Left hindlimb (tissue), 1 donor: ENCODE data around the gene ANKRD22.
A peak's percentile ranks its signal among the peaks of the same experiment; 100 is the strongest.

Experiments used
- DNase-seq: peaks from one replicate; pipeline ENCODE4 v3.0.0-alpha.2; 2018

Gene ANKRD22

DNA sequence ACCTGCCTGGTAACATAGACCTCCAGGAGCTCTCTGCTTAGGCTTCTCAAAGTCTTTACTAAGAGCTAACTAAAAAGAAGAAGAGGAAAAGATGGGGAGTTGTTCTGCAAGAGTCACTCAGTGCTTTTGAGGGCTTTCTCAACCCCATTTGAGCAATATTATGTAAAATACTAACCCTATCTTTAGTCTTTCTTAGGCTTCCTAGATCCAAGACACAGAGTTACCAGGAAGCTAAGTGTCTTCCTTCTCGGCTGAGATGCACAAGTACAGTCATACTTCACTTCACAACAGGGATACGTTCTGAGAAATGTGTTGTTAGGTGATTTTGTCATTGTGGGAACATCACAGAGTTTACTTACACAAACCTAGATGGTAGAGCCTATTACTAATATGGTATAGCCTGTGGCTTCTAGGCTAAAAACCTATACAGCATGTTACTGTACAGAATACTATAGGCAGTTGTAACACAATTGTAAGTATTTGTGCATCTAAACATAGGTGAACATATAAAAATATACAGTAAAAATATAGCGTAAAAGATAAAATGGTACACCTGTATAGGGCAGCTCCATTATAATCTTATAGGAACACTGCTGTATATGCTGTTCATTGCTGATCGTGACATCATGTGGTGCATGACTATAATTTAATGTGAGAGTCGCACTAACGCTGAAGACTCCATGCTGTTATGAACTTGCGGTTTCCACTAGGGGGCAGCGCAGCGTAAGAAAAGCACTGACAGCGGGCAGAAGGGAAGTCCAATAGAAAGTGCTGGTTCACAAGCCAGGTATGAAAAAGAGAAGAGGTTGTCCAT lies 16.3 kb downstream of the ANKRD22 start:
- DNase-seq = peak; percentile 83

DNA sequence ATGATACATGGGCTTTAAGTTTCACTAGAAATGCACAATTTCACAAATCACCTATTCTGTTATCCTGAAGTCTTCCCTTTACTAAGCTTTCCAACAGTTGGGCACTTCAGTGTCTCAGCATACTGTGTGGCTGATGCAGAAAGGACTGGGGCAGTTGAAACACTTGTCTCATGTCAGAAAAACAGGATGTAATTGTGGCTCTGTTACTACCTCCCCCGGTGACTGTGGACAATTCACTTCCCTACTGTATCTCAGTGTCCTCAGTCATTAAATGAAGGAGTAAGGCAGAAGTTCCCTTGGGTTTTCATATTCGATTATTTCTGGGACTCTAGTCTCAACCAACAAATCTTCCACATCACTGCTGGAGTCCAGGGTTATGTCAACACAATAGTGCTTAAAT lies 17.9 kb downstream of the ANKRD22 start:
- no peak for DNase-seq

DNA sequence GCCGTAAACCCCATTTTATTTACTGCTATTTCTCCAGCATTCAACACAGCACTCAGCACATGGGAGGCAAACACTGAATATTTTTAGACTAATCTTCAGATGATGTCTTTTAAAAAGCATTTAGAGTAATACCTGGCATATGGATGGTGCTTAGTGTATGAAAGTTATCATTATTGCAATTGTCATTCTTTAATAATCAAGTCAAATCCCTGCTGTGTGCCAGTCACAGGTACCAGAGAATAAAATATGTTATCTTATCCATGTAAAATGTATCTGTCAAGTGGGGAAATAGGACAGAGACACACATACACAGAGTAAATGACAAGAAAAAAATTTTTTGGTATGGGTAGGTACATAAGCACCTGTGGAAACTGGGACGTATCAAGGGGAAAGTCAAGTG lies 18.5 kb downstream of the ANKRD22 start:
- no peak for DNase-seq

DNA sequence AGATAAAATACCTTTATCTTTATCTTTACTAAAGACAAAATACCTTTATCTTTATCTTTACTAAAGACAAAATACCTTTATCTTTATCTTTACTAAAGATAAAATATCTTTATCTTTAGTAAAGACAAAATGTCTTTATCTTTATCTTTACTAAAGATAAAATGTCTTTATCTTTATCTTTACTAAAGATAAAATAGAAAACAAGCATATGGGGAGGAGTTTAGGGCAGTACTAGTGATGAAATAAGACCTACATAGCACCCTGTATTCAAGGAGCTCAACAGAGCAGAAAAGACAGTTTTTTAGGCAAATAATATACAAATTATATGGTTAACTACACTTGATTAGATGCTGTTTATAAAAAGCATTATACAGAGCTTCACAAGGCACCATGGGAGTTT lies 19.3 kb downstream of the ANKRD22 start:
- DNase-seq = no peak

DNA sequence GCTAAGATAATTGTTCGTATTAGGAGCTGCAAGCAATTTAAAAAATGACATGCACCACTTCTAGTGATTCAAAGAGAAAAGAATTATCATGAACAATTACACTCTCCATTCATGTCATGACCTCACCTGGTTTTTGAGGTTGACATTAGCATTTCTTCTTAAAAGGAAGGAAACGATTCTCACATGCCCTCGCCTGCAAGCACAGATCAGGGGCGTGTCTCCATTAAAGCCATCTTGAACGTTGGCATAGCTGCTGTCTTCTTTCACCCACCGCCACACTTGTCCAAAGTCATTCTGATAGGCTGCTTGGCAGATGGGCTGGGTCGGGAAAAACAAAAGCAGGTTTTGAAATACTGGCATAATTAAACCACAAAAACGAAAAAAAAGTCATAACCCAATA lies 19.9 kb downstream of the ANKRD22 start:
- DNase-seq = no peak

DNA sequence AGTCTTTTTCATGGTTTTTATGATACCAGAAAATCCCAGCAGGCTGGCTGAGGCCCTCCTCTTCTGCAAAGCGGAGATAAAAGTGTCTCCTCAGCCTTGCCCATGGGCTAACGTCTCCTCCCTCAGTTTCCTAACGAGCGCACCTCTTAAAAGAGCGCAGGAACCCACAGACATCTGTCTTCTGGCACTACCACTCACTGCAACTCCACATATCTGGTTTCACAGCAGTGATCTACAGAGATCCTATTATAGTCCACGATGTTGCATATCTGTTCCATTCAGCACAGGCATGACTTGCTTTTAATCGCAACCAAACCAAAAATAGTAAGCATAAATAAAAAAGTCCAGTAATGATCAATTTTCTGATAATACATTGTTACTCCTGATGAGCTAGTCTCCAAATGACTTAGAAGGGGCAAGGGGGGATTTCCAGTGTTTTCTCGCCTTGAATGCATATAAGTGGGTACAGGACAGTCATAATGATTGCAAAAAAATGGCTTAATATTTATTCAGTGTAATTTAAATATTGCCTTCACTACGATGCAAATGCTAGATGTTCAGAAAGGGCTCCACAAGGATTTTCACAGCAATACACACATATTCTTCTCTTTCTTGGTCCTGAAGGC lies 20.9 kb downstream of the ANKRD22 start:
- no peak for DNase-seq

DNA sequence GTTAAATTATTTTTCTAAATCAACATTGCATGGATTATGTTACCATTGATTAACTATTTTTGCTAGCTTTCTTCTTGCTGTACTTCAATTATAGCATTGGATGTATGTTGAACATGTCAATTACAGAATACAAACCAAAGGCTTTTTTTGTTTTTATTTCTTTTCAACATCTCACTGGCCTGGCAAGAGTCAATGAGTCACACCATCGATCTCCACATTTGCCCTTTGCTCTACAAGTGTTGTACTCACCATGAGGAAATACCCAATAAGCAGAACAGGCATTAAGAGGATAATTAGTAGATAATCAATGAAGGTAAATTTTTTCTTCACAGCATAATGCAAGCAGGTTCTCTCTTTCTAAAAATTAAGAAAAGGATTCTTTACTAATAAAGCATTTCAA lies 23.3 kb downstream of the ANKRD22 start:
- no peak for DNase-seq

DNA sequence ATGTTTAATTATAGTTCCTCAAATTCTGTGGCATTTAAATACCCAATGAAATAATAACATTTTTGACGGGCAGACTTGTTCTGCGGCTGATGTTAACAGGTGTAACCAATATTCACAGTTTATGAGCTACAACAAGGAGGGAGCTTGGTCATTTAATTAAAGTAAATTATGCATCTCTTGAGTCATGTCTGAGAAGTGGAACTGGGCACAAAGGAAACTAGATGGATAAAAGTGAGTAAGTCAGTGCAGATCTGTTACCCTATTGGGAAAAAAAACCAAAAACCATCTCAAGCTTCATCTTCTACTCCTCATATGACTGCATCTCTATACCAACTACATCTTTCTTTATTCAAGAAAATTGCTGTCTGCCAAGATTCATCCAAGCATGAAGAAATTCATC lies 24.0 kb downstream of the ANKRD22 start:
- DNase-seq = no peak

DNA sequence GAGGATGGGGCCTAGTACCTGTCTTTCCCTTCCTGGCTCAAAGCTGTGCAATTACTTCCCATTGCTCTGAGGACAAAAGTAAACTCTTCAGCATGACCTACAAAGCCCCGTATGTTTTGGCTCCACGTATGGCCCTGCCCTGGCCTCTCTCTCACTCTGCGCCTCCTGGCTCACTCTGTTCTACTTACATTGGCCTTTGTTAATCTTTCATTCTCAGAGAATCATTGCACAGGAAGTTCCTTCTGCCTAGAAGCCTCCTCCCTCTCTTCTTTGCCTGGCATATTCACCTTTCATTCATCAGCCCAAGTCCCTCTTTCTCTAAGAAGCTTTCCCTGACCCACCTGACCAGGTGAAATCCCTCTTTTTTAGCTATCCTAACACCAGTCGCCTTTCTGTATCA lies 25.3 kb downstream of the ANKRD22 start:
- DNase-seq = no peak

DNA sequence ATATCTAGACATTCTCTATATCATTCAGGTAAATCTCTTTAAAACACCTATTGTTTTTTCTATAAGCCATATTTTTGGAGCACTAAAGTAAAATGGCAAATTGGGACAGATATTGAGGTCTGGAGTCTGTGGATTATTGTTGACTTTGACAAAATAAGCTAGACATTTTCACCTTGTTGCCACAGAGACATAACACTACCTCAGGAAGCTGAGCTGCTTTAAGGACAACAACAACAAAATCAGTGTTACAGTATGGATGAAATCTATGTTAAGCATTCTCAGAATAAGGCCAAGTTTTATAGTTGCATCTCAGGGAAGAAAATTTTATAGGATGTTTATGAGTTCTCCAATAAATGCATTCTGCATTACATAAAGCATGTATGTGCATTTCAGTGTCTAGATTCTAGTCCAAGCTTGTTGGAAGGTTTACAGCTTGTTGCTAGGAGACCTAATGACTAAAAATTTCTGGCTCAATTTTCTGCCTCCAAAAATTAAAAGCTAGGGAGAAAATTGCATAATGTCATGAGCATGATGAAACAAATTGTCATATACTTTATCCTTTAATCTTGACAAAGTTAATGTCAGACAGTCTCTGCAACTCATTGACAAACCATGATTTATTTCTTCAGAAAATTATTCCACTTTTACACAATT lies 30.8 kb downstream of the ANKRD22 start:
- no peak for DNase-seq

DNA sequence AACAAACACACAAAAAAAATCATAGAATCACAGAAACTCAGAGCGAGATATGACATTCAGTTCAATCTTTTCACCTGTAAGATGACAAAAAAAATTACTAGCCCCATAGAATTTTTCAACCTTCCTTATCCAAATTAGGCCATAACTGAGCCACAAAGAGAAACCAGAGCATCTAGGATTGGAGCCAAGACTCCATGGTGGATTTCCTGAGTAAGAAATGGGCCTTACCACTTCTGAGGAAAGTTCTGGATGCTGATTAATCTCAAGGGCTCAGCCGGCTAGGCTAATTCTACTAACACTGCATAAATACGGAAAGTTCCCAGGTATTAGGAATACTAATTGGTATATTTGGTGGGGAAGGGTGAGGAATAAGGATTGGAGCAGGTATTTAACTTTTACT lies 32.4 kb downstream of the ANKRD22 start:
- DNase-seq = no peak

DNA sequence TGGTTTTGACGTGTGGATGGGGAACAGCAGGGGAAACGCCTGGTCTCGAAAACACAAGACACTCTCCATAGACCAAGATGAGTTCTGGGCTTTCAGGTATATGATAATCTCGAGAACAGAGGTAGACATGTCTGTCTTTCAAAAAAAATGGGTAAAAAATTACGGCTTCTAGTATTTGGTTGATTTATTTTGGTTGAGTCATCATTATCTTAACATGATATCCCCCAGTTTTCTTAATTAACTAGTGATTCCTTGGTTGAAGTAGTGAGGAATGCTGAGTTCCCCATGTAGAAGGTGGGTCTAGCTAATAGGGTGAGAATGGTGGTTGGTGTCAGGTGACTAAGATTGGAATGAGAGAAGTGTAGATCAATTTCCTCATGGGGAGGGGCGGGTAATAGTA lies 38.4 kb downstream of the ANKRD22 start:
- no peak for DNase-seq

DNA sequence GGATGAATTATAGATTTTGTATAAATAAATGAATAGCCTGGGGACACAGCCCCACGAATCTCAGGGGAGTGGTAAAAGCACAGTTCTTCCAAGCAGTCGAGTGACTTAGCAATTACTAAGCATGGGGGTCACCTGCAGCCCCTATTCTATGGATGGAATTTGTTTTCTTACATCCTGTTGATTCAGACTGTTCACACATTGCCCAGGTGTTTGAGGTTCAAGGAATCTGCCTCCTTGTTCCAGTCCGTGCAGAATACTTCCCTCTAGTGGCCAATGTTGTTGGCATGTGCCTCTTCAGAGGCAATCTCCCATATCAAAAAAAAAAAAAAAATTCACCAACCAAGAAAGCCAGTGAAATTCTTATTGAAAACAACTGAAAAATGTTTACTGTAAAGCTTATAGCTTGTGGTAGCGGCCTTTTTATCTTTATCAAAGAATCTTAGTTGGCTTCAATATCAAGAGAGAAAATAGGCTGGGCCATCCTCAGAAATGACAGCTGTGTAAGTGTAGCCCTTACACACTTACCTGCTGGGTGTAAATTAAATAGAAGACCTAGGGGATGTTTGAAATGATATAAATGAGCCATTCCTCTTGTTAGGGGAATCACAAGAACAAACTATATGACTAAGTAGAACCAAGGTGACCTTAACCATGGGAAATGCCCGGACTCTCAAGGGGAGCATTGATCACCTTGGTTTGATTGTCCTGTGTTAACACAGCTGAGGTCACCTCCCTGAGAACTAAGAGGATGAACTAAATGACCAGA lies 41.3 kb downstream of the ANKRD22 start:
- no peak for DNase-seq

DNA sequence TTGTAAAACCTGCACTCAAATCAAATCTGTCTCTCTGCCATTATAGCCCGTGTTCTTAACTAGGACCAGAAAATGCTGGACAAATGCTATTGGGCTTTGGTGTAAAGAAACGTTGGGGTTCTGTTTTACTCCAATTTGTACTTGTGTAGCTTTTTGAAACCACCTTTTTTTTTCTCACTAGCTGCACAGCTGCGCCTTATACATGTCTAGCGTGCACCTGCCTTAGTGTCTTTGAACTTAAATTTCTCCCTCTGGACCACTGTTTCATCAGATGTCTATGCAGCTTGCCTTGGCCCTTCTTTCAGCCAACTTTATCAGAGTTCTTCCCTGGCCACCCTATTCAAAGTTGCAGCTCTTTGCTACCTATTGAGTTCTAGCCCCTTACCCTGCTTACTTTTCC lies 42.0 kb downstream of the ANKRD22 start:
- DNase-seq = no peak

DNA sequence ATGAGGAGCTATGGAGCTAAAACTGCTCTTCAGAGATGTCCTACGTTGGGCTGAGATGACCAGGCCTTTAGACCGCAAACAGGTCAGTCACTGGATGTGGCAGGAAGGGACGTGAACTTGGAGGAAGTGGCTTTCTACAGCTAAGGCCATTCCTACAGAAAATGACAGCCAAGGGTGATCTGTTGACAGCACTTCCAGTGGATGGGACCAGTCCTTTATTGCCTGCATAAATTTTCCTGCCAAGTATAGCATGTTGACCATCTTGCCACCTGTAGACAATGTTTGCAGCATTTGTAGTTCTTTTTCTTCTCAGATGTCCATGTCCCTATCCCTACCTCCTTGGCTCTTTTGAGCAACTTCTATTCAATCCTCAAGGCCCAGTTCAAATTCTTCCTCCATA lies 45.7 kb downstream of the ANKRD22 start:
- DNase-seq = no peak

DNA sequence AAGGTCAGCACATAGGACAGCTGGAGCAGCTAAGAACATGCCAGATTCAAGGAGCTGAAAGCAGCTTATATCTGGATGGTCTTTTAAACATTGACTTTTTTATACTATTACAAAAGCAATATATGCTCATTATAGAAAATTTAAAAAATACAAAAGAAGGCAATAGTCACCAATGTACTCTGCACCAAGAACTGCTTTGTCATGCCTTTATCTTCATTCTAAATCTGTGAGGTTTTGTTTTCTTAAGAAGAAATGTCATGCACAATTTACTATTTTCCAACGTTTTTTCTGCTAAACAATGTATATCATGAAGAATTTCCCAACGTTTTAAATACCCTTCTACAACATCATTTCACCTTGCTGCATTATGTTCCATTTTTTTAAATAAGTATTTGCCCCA lies 46.3 kb downstream of the ANKRD22 start:
- DNase-seq = no peak

DNA sequence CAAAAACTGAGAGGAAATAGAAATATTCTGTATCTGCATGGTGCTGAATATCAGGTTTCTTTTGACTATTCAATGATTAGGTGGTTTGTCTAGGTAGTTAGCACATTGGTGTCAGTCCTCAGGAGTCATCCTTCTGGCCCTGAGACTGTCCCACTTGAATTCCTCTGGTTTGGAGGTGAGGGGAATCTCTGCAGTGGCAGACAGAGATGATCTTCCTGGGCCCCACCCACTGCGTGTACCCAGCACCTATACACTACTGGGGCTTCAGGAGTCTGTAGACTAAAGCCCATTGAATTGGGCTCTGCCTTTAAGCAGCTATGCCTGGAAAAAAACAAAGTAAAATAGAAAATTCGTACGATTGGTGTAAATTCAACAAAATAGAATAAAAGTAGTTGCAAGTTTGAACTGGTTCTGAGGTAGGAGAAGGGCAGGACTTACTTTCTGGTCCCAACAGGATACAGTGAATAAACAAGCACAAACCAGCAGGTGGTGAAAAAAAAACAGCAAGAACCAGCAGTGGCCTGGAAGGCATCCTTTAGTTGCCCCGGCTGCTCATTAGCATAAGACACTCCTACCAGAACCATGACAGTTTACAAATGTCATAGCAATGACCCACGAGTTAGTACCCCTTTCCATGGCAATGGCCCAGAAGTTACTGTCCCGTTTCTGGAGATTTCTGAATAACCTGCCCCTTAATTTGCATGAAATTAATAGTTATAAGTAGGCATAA lies 47.4 kb downstream of the ANKRD22 start:
- no peak for DNase-seq

DNA sequence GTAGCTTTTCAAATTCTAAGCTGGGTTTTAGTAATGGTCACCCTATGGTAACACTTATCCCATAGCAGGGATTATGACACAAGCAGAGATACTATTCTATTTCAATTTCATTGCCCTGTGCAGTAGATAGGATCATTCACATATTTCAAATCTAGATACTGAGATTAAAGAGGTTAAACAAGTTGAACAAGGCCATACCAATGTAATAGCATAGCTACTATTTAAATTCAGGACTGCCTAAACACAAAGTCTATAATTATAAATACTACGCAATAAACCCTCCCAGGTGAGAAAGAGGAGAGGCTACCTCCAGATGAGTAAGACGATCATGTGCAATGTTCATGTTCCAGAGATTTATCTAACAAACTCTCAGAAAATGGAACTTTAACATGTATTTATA lies 48.0 kb downstream of the ANKRD22 start:
- DNase-seq = no peak

DNA sequence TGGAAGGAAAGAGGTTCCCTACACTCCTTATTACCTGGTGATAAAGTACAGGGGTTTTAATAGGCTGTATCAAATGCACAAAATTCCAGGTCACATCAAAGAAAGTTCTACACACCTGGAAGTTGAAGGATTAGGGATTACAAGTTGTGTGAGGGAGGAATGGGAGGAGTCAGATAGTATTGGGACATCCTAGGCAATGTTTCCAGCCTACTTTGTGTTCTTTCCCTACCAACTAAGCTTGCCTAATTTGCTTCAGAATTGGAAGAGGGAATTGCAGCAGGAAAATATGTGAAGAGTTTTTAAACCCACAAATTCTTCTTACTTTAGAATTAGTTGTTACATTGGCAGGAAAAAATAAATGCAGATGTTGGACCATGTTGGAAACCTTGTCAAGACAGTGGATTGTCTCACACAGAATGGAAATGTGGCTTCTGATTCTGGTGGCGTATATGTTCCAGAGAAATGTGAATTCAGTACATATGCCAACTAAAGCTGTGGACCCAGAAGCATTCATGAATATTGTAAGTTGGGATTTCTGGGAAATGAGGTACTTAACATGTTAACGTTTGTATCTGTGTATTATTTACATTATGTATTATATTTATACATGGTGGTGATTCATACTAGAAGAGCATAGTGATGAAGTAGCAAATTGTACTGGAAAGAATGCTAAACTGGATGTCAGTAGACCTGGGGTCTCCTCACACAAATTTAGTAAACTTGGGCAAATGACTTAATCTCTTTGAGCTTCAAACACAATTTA lies 48.9 kb downstream of the ANKRD22 start, which contains the start of gene LIPM:
Gene LIPM (plus strand): TSS at position 208 of the 763 bp plus-strand sequence. CDS start 167 bp downstream, at position 375.
- DNase-seq = no peak

DNA sequence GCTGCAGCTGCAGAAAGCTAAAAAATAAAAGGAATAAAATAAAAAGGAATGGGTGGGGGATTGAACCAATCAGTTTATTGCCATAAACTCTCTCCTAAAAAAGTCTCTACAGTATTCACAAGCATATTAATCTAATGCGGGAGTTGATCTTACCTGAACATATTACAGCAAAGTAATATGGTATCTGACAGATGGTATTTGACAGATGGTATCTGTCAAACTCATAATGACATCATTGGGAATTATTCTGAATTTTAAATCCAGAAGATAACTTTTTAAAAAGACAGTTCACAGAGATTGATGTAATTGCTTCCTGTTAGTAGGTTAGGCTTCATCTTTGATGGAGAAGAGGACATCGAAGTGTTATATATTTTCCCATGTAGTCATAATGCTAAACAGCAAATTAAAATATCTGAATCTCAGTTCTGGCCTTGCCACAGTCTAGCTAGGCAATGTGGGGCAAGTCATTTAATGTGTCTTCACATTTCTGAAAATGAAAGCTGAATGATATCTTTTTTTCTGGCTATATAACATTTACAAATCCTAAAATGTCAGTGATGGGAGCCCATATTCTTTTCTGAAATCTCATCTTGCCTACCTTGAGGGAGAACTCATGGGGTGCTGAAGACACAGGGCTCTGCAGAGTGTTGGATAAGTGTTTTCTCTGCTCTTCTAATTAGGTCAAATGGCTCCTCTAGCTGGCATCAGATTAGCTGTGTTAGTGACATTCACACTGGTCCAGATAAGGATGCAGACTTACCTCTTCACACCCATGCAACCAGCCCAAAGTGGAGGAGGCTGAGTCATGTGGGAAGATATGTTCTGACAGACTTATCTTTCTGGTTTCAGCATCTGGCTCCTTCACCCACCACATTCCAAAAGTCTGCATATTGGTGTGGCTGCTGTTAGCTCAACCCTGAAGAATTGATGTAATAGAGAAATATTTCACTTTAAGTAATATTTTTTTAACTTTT lies 51.2 kb downstream of the ANKRD22 start:
- no peak for DNase-seq

DNA sequence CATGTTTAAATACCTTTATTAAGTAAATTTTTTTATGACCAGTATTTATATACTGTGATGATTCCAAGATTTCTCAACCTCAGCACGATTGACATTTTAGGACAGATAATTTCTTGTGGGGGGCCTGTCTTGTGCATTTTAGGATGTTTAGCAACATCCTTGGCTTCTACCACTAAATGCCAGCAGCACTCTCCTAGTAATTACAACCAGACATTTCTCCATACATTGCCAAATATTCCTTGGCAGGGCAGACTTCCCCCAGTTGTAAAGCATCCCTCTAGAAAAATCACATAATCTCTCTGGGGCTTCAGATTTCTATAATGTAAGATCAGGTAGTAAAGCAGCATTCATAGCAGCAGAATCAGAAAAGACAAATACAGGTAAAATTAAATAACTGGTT lies 56.9 kb downstream of the ANKRD22 start:
- DNase-seq = no peak
